ENCODE measurements around the gene KIAA1210. TPM values are rescaled to one million over a fixed set of nuclear protein-coding genes. Genes with fewer than 3 reads are reported as not detected.
"Not testable (repeated sequence)": the region's sequence is repeated elsewhere in the genome, so short reads cannot be mapped to it uniquely, and the experiment has no call there.

KIAA1210 gene
- total and polyA plus RNA-seq, 3 experiments from 2014 or later: not detected

GRCh38 chrX:119042996-119043395 lies 84.6 kb downstream of the KIAA1210 start:
- DNase-seq: no peak
- CTCF ChIA-PET: no interaction called here
- H3K27me3 Mint-ChIP-seq: peaks cover 5 to 9% of the 10 kb centered on the region in 2 donors
- H3K4me3 Mint-ChIP-seq: no peak overlapping the region
- Histone ChIP-seq H3K4me1 (ENCODE audit: insufficient read depth, low read length) (no peaks in the 10 kb centered on the region), H3K27me3 (ENCODE audit: insufficient read depth, low read length, poor library complexity, severe bottlenecking) (no peaks in the 10 kb centered on the region), H3K9me3 (ENCODE audit: low read length) (no peaks in the 10 kb centered on the region), H3K27ac (ENCODE audit: low read depth, low read length) (no peak overlapping the region), H3K36me3 (ENCODE audit: insufficient read depth, low read length) (no peaks in the 10 kb centered on the region), H3K4me3 (ENCODE audit: low read length) (no peak overlapping the region)
- no peaks in the 10 kb centered on the region for H3K36me3 Mint-ChIP-seq
- POLR2A ChIA-PET: no interaction called here
- no peaks in the 10 kb centered on the region for H3K9me3 Mint-ChIP-seq
- H3K4me1 Mint-ChIP-seq: no peaks in the 10 kb centered on the region
- no peak overlapping the region for H3K27ac Mint-ChIP-seq

- H3K4me1 Mint-ChIP-seq: no peaks in the 10 kb centered on the region
- no peaks in the 10 kb centered on the region for H3K36me3 Mint-ChIP-seq
- no peak overlapping the region for H3K27ac Mint-ChIP-seq
- H3K36me3 ChIP-seq (ENCODE audit: insufficient read depth, low read length): no peaks in the 10 kb centered on the region
- H3K9me3 ChIP-seq (ENCODE audit: low read length): no peaks in the 10 kb centered on the region
- ChIA-PET POLR2A (no interaction called here), CTCF (no interaction called here)
- DNase-seq: no peak
- no peaks in the 10 kb centered on the region for H3K27me3 ChIP-seq (ENCODE audit: insufficient read depth, low read length, poor library complexity, severe bottlenecking)
- H3K27me3 Mint-ChIP-seq: peaks cover 5 to 7% of the 10 kb centered on the region in 2 donors
- no peaks in the 10 kb centered on the region for H3K4me1 ChIP-seq (ENCODE audit: insufficient read depth, low read length)
- H3K27ac ChIP-seq (ENCODE audit: low read depth, low read length): no peak overlapping the region
- H3K4me3 Mint-ChIP-seq: no peak overlapping the region
- H3K4me3 ChIP-seq (ENCODE audit: low read length): no peak overlapping the region
- no peaks in the 10 kb centered on the region for H3K9me3 Mint-ChIP-seq
These were observed 85.6 kb downstream of the KIAA1210 start for GRCh38 chrX:119042040-119042439.

GRCh38 chrX:119041175-119041574 lies 86.4 kb downstream of the KIAA1210 start:
- no peaks in the 10 kb centered on the region for H3K36me3 Mint-ChIP-seq
- H3K27me3 Mint-ChIP-seq: peaks cover 0 to 7% of the 10 kb centered on the region in 2 donors
- H3K4me1 ChIP-seq (ENCODE audit: insufficient read depth, low read length): no peaks in the 10 kb centered on the region
- no peak overlapping the region for H3K27ac ChIP-seq (ENCODE audit: low read depth, low read length)
- ChIA-PET POLR2A (no interaction called here), CTCF (no interaction called here)
- H3K27me3 ChIP-seq (ENCODE audit: insufficient read depth, low read length, poor library complexity, severe bottlenecking): no peaks in the 10 kb centered on the region
- H3K9me3 ChIP-seq (ENCODE audit: low read length): no peaks in the 10 kb centered on the region
- H3K27ac Mint-ChIP-seq: no peak overlapping the region
- no peaks in the 10 kb centered on the region for H3K36me3 ChIP-seq (ENCODE audit: insufficient read depth, low read length)
- H3K4me3 Mint-ChIP-seq: no peak overlapping the region
- no peaks in the 10 kb centered on the region for H3K9me3 Mint-ChIP-seq
- H3K4me3 ChIP-seq (ENCODE audit: low read length): no peak overlapping the region
- no peaks in the 10 kb centered on the region for H3K4me1 Mint-ChIP-seq
- DNase-seq: no peak

DNA sequence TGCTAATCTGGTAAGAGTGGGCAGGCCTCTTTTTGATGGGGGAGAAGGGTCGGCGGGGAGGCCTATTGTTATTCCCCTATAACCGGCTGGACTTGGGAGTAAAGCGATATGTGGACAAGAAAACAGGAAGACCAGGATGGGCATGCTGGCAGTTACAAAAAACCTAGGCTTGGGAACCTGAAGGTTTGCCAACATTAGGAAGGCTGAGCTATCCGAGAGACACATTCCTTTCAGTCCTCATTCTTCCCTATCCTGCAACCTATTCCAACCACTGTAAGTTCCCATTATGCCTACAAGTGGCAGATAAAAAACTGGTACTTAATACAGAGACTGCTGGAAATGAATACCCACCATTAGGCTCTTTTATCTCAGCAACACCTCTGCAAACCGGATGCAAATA lies 87.2 kb downstream of the KIAA1210 start:
- CTCF ChIA-PET: no interaction called here
- Histone ChIP-seq H3K4me3 (ENCODE audit: low read length) (no peak overlapping the region), H3K4me1 (ENCODE audit: insufficient read depth, low read length) (no peaks in the 10 kb centered on the region), H3K36me3 (ENCODE audit: insufficient read depth, low read length) (no peaks in the 10 kb centered on the region), H3K9me3 (ENCODE audit: low read length) (no peaks in the 10 kb centered on the region), H3K27ac (ENCODE audit: low read depth, low read length) (no peak overlapping the region), H3K27me3 (ENCODE audit: insufficient read depth, low read length, poor library complexity, severe bottlenecking) (no peaks in the 10 kb centered on the region)
- Mint-ChIP-seq H3K27me3 (peaks cover 0 to 5% of the 10 kb centered on the region in 2 donors), H3K27ac (no peak overlapping the region), H3K4me1 (no peaks in the 10 kb centered on the region), H3K36me3 (no peaks in the 10 kb centered on the region), H3K9me3 (no peaks in the 10 kb centered on the region), H3K4me3 (no peak overlapping the region)
- no peak for DNase-seq
- POLR2A ChIA-PET: no interaction called here

GRCh38 chrX:119036107-119037029 lies 91.2 kb downstream of the KIAA1210 start:
- peaks cover 0 to 4% (median 0%) of the 10 kb centered on the region in 5 donors for H3K9me3 Mint-ChIP-seq
- Histone ChIP-seq H3K4me3 (ENCODE audit: low read length) (no peak overlapping the region), H3K36me3 (ENCODE audit: insufficient read depth, low read length) (no peaks in the 10 kb centered on the region), H3K9me3 (ENCODE audit: low read length) (no peaks in the 10 kb centered on the region), H3K27ac (ENCODE audit: low read depth, low read length) (no peak overlapping the region), H3K4me1 (ENCODE audit: insufficient read depth, low read length) (no peaks in the 10 kb centered on the region), H3K27me3 (ENCODE audit: insufficient read depth, low read length, poor library complexity, severe bottlenecking) (no peaks in the 10 kb centered on the region)
- no peak overlapping the region for H3K27ac Mint-ChIP-seq
- no peaks in the 10 kb centered on the region for H3K4me1 Mint-ChIP-seq
- ChIA-PET POLR2A (no interaction called here), CTCF (no interaction called here)
- peaks cover 0 to 9% of the 10 kb centered on the region in 2 donors for H3K27me3 Mint-ChIP-seq
- H3K4me3 Mint-ChIP-seq: no peak overlapping the region
- no peak for DNase-seq
- H3K36me3 Mint-ChIP-seq: no peaks in the 10 kb centered on the region

DNA sequence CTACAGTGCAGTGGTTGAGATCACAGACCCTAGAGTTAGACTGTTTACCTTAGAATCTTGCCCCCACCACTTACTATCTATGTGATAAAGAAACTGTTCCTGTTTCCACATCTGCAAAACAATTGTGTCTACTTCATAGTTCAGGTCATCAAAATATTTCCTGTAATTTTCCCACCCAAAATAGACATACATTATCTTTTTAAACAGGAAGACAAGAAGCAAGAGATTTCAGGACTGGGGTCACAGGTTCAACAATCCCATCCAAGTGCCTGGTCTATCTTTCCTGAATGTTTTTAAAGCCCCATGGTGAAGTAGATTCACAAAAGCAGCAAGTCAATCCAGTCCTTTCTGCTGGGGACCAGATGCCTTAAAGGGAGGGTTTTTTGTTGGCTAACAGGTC lies 96.6 kb downstream of the KIAA1210 start:
- no peak overlapping the region for H3K27ac Mint-ChIP-seq
- no peaks in the 10 kb centered on the region for H3K4me1 Mint-ChIP-seq
- no peak overlapping the region for H3K27ac ChIP-seq (ENCODE audit: low read depth, low read length)
- no peaks in the 10 kb centered on the region for H3K27me3 ChIP-seq (ENCODE audit: insufficient read depth, low read length, poor library complexity, severe bottlenecking)
- H3K9me3 ChIP-seq (ENCODE audit: low read length): no peaks in the 10 kb centered on the region
- H3K36me3 Mint-ChIP-seq: no peaks in the 10 kb centered on the region
- no peaks in the 10 kb centered on the region for H3K36me3 ChIP-seq (ENCODE audit: insufficient read depth, low read length)
- H3K9me3 Mint-ChIP-seq: peaks cover 0 to 6% (median 0%) of the 10 kb centered on the region in 5 donors
- DNase-seq: no peak
- H3K4me1 ChIP-seq (ENCODE audit: insufficient read depth, low read length): no peaks in the 10 kb centered on the region
- H3K4me3 Mint-ChIP-seq: no peak overlapping the region
- ChIA-PET POLR2A (no interaction called here), CTCF (no interaction called here)
- H3K27me3 Mint-ChIP-seq: peaks cover 0 to 7% of the 10 kb centered on the region in 2 donors
- H3K4me3 ChIP-seq (ENCODE audit: low read length): no peak overlapping the region

DNA sequence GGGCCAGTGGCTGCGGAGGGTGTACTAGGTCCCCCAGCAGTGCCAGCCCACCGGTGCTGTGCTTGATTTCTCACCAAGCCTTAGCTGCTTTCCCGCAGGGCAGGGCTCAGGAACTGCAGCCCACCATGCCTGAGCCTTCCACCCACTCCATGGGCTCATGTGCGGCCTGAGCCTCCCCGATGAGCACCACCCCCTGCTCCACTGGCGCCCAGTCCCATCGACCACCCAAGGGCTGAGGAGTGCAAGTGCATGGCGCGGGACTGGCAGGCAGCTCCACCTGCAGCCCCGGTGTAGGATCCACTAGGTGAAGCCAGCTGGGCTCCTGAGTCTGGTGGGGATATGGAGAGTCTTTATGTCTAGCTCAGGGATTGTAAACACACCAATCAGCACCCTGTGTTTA lies 98.0 kb downstream of the KIAA1210 start:
- H3K36me3 ChIP-seq (ENCODE audit: insufficient read depth, low read length); H3K9me3 Mint-ChIP-seq; H3K9me3 ChIP-seq (ENCODE audit: low read length); H3K4me1 ChIP-seq (ENCODE audit: insufficient read depth, low read length); H3K4me1 Mint-ChIP-seq; H3K27me3 ChIP-seq (ENCODE audit: insufficient read depth, low read length, poor library complexity, severe bottlenecking); H3K4me3 ChIP-seq (ENCODE audit: low read length); POLR2A ChIA-PET; H3K27me3 Mint-ChIP-seq; H3K4me3 Mint-ChIP-seq; H3K36me3 Mint-ChIP-seq; DNase-seq; CTCF ChIA-PET; H3K27ac ChIP-seq (ENCODE audit: low read depth, low read length); H3K27ac Mint-ChIP-seq: not testable (repeated sequence)

- Histone ChIP-seq H3K27ac (ENCODE audit: low read depth, low read length) (no peak overlapping the region), H3K27me3 (ENCODE audit: insufficient read depth, low read length, poor library complexity, severe bottlenecking) (no peaks in the 10 kb centered on the region), H3K4me3 (ENCODE audit: low read length) (no peak overlapping the region), H3K4me1 (ENCODE audit: insufficient read depth, low read length) (no peaks in the 10 kb centered on the region), H3K36me3 (ENCODE audit: insufficient read depth, low read length) (no peaks in the 10 kb centered on the region), H3K9me3 (ENCODE audit: low read length) (no peaks in the 10 kb centered on the region)
- ChIA-PET CTCF (no interaction called here), POLR2A (no interaction called here)
- Mint-ChIP-seq H3K4me1 (no peaks in the 10 kb centered on the region), H3K27me3 (peaks cover 0 to 9% of the 10 kb centered on the region in 2 donors), H3K36me3 (no peaks in the 10 kb centered on the region), H3K27ac (no peak overlapping the region), H3K9me3 (peaks cover 0 to 6% (median 0%) of the 10 kb centered on the region in 5 donors), H3K4me3 (no peak overlapping the region)
- DNase-seq: no peak
These were observed 98.8 kb downstream of the KIAA1210 start for GRCh38 chrX:119028733-119029330.

Data from CD8-positive, alpha-beta memory T cell (primary cell).